Heart left ventricle (tissue), 13 donors: Measurements from ENCODE around the gene ADAMTS12.

Source experiments
- CTCF ChIP-seq, 12 donors: fragments of 200-600 bp; sonication (generic) in 4 of 12; IDR thresholded peaks; one replicate each; pipeline versions ENCODE4 v1.5.0 to v1.8.0; 2018 to 2022; ENCODE audit warnings: antibody characterized with exemption in 12 of 12, mild to moderate bottlenecking in 5 of 12
- POLR2A ChIP-seq, 2 donors: fragments of 450-650 bp; IDR thresholded peaks; one replicate each; pipeline ENCODE4 v1.6.1; 2017; ENCODE audit warnings: antibody characterized with exemption in 2 of 2, mild to moderate bottlenecking in 2 of 2, moderate library complexity in 2 of 2
- donor health status: ischemic (EF 13 %, LVEDD 7.1; RV severe dilation, severe dysfunction).
- donor health status: DM: no; HTN: yes; CAD: no.
- donor health status: DM: no; HTN: no; CAD: no.
- donor health status: ischemic (EF 25% LVEDD 6.9; RV normal size, moderate dysfunction).
- donor health status: ischemic (EF 25% LVEDD 5.7; RV mildly dilated, moderate dysfunction).
- donor health status: ischemic (EF 35%, LVEDD 5.7; RV mildly dilated, moderate dysfunction).
- donor health status: nonischemic (EF 11% LVEDD 7.7; RV severe dilation, severe dysfunction).
- donor health status: DM: yes; HTN: yes; CAD: no.
- donor health status: PGD.
- donor health status: ischemic (EF 29% LVEDD 5.4; RV normal size, mild dysfunction).
- donor health status: nonischemic (EF 23%, LVEDD 6.1; RV moderate dilation, normal function).

DNA sequence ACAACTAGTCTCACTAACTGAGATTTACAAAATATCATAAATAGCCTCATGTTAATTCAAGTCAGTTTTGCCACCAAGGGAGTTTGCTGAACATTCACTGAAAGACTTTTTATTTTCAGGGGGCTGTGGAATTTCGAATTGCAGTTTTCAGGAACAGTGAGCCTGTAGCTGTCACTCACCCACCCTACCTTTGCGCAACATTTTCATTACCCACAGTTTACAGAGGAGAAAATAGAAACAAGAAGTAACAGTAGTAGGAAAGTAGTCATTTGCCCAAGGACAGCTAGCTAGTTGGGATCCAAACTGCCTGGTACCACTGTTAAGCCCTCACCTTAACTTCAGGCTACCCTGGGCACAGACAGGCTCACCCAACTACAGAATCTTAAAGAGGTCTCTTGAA, 154.1 kb downstream of the ADAMTS12 start:
- TF ChIP-seq CTCF (IDR thresholded peaks at IDR 0.05) (no peak), POLR2A (IDR thresholded peaks at IDR 0.05) (no peak)
